OCI-LY1 (cell line): ENCODE data around the gene USP15.

ENCODE experiments used
- H2AFZ ChIP-seq: fragments of 200-600 bp; sonication (generic), shearing (Covaris generic); 2 replicates; pipeline ENCODE4 v1.6.0; 2014; ENCODE audit warnings: antibody characterized with exemption, mild to moderate bottlenecking, low read length
- H3F3A ChIP-seq: fragments of 200-600 bp; sonication (generic), shearing (Covaris generic); 2 replicates; pipeline ENCODE4 v1.6.0; 2014; ENCODE audit warnings: mild to moderate bottlenecking, antibody characterized with exemption, low read length, moderate library complexity; ENCODE audit not compliant: insufficient read depth
- H3K27ac ChIP-seq: fragments of 200-600 bp; sonication (generic); 2 replicates; pipeline ENCODE4 v1.5.1; 2014; ENCODE audit warnings: low read length, mixed run types, mild to moderate bottlenecking, low read depth; ENCODE audit not compliant: poor library complexity, severe bottlenecking
- H3K27me3 ChIP-seq: fragments of 200-600 bp; sonication (generic); 2 replicates; pipeline ENCODE4 v1.6.0; 2014; ENCODE audit warnings: antibody characterized with exemption, mild to moderate bottlenecking, low read length, moderate library complexity; ENCODE audit not compliant: insufficient read depth
- H3K36me3 ChIP-seq: fragments of 200-600 bp; sonication (generic); 2 replicates; pipeline ENCODE4 v1.6.1; 2014; ENCODE audit warnings: mild to moderate bottlenecking, antibody characterized with exemption, low read length, moderate library complexity, mixed read lengths; ENCODE audit not compliant: insufficient read depth
- H3K4me1 ChIP-seq: fragments of 200-600 bp; sonication (generic); 2 replicates; pipeline ENCODE4 v1.5.1; 2014; ENCODE audit warnings: mild to moderate bottlenecking, low read length, moderate library complexity; ENCODE audit not compliant: insufficient read depth, severe bottlenecking
- H3K4me2 ChIP-seq: fragments of 200-600 bp; sonication (generic), shearing (Covaris generic); 2 replicates; pipeline ENCODE4 v1.6.1; 2014; ENCODE audit warnings: low read length
- H3K4me3 ChIP-seq: fragments of 200-600 bp; sonication (generic); 2 replicates; pipeline ENCODE4 v1.5.1; 2014; ENCODE audit warnings: low read length, low read depth, mild to moderate bottlenecking, mixed read lengths; ENCODE audit not compliant: poor library complexity, severe bottlenecking
- H3K79me2 ChIP-seq: fragments of 200-600 bp; shearing (Covaris generic); 2 replicates; pipeline ENCODE4 v1.6.1; 2016; ENCODE audit warnings: mixed run types, low read length, mixed read lengths; ENCODE audit not compliant: insufficient read depth
- H3K9ac ChIP-seq: fragments of 200-600 bp; sonication (generic), shearing (Covaris generic); 2 replicates; pipeline ENCODE4 v1.6.1; 2014; ENCODE audit warnings: mild to moderate bottlenecking, low read length, mixed read lengths
- H3K9me2 ChIP-seq: fragments of 200-600 bp; sonication (generic), shearing (Covaris generic); 2 replicates; pipeline ENCODE4 v1.6.1; 2014; ENCODE audit warnings: low read depth, mild to moderate bottlenecking, low read length, mixed read lengths
- H3K9me3 ChIP-seq: fragments of 200-600 bp; shearing (Covaris generic); 2 replicates; pipeline ENCODE4 v1.6.1; 2014; ENCODE audit warnings: low read length, mixed read lengths
- H4K20me1 ChIP-seq: fragments of 200-600 bp; sonication (generic), shearing (Covaris generic); 2 replicates; pipeline ENCODE4 v1.6.0; 2016; ENCODE audit warnings: mild to moderate bottlenecking, low read length; ENCODE audit not compliant: insufficient read depth
- CTCF ChIP-seq: fragments of 200-600 bp; sonication (generic), shearing (Covaris generic); IDR thresholded peaks from 2 replicates; pipeline ENCODE4 v1.5.1; 2017; ENCODE audit warnings: mild to moderate bottlenecking, antibody characterized with exemption, low read length, moderate library complexity, mixed read lengths
- EZH2 ChIP-seq: fragments of 200-600 bp; sonication (generic), shearing (Covaris generic); IDR thresholded peaks from 2 replicates; pipeline ENCODE4 v1.8.0; 2017; ENCODE audit warnings: borderline replicate concordance, mixed run types, mild to moderate bottlenecking, antibody characterized with exemption, low read length, moderate library complexity, mixed read lengths

USP15 gene

DNA sequence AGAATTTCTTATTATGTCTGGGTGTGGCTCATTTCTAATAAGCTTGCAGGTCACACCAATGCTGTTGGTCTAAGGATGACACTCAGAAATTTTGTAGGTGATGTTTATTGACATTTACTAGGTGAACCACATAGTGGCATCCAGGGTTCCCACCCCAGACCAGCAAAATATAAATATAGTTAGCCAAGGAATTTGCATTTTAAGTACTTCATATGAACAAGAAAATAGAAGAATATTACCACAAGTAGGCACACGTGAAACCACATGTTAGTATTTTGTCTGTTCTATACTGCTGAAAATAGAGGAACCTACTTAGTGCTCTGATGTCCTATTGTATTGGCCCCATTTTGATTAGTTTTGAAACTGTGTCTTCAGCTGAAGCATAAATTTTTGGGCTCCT lies 71.1 kb downstream of the USP15 start:
- Histone ChIP-seq H3K79me2 (no peaks in the 10 kb centered on the region; the same call in 1 of the 2 replicates), H3K4me1 (peaks cover 6% of the 10 kb centered on the region), H4K20me1 (no peaks in the 10 kb centered on the region)

DNA sequence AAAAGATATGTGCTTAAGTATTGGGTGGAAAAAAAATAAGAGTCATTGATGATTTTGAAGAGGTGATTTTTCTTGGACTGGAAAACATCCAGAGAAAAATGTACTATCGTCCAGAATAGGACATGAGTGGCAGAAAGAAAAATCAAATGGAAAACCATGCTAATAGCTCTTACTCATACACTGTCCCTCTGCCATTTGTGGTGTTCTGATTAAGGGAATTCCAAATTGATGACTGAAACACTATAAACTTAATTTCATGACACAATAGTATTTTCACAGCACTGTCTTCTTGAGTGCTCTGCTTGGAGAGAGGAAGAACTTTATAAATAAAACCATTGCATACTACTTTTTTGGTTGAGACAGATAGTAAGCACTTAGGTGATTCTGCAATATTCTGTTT lies 72.4 kb downstream of the USP15 start:
- no peaks in the 10 kb centered on the region for H3K9me2 ChIP-seq
- H3K9ac ChIP-seq, result no peak overlapping the region
- no peak overlapping the region for H3K27ac ChIP-seq
- TF ChIP-seq EZH2 (no peak), CTCF (no peak)
- H3K4me2 ChIP-seq, result no peak overlapping the region
- H3K79me2 ChIP-seq, result no peaks in the 10 kb centered on the region; the same call in 1 of the 2 replicates
- no peaks in the 10 kb centered on the region for H3K27me3 ChIP-seq
- no peaks in the 10 kb centered on the region for H4K20me1 ChIP-seq
- H3F3A ChIP-seq, result no peaks in the 10 kb centered on the region
- no peak overlapping the region for H3K4me3 ChIP-seq
- H2AFZ ChIP-seq, result no peak overlapping the region
- peaks cover 3% of the 10 kb centered on the region; the same call in 1 of the 2 replicates for H3K9me3 ChIP-seq
- H3K4me1 ChIP-seq, result peaks cover 6% of the 10 kb centered on the region
- H3K36me3 ChIP-seq, result peaks cover 24% of the 10 kb centered on the region

More for the DNA sequence above, 71.1 kb downstream of the USP15 start:
- Histone ChIP-seq H3K4me2 (no peak overlapping the region), H3K4me3 (no peak overlapping the region), H3K9me3 (no peaks in the 10 kb centered on the region), H2AFZ (no peak overlapping the region), H3K27ac (no peak overlapping the region), H3K36me3 (peaks cover 20% of the 10 kb centered on the region), H3K27me3 (no peaks in the 10 kb centered on the region), H3F3A (no peaks in the 10 kb centered on the region), H3K9ac (no peak overlapping the region), H3K9me2 (no peaks in the 10 kb centered on the region)
- TF ChIP-seq CTCF (no peak), EZH2 (no peak)

DNA sequence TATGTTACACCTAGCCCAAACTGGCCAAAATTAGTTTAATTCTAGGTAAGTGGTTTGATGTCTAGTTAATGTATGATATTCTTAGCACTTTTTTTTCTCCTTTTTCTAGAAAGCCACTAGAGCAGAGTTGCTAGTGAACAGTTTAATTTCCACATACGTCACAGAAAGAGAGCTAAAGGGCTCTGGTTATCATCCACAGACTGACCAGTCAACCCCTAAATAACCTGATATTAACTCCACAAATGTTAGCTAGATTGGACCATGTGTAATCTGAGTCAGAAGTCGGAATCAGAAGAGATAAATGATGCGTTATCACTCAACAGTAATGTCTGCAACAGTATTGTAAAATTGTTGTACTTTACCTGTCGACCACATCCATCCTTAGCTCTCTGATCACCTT lies 74.9 kb downstream of the USP15 start:
- Histone ChIP-seq H3K4me3 (no peak overlapping the region), H3K9me2 (no peaks in the 10 kb centered on the region), H3K79me2 (no peaks in the 10 kb centered on the region), H2AFZ (no peak overlapping the region), H3K27me3 (no peaks in the 10 kb centered on the region), H3K4me1 (peaks cover 6% of the 10 kb centered on the region), H3K9me3 (peaks cover 3% of the 10 kb centered on the region; the same call in 1 of the 2 replicates), H3K27ac (no peak overlapping the region), H4K20me1 (no peaks in the 10 kb centered on the region), H3K4me2 (no peak overlapping the region), H3K36me3 (peaks cover 18% of the 10 kb centered on the region), H3K9ac (no peak overlapping the region), H3F3A (no peaks in the 10 kb centered on the region)
- TF ChIP-seq EZH2, result no peak
- TF ChIP-seq CTCF, result no peak
